ELF-1 (cell line): ENCODE data around the gene LRP1-AS.
A peak's percentile ranks its signal among the peaks of the same experiment; 100 is the strongest.

Experiments
- DNase-seq: peaks from one replicate; pipeline ENCODE4 v3.0.0-alpha.2; 2016; ENCODE audit warnings: low read depth, low spot score

Gene LRP1-AS

DNA sequence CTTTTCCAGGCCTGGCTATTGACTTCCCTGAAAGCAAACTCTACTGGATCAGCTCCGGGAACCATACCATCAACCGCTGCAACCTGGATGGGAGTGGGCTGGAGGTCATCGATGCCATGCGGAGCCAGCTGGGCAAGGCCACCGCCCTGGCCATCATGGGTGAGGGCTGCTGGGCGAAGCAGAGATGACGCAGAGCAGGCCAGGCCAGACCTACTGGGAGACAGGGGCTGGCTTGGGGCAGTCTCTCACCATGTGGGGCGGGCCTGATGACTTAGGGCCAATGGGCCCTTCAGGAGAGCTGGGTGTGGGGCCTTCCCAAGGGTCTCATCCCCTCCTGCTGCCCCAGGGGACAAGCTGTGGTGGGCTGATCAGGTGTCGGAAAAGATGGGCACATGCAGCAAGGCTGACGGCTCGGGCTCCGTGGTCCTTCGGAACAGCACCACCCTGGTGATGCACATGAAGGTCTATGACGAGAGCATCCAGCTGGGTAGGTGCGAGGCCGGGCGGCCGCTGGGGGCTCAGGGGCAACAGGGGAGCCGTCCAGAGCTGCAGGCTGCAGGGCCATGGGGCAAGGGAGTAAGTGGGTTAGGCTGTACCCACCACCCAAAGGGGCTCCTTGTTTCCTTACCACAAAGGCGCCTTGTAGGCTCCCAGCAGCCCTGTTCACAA, 33.0 kb upstream of the LRP1-AS start:
- DNase-seq = no peak

DNA sequence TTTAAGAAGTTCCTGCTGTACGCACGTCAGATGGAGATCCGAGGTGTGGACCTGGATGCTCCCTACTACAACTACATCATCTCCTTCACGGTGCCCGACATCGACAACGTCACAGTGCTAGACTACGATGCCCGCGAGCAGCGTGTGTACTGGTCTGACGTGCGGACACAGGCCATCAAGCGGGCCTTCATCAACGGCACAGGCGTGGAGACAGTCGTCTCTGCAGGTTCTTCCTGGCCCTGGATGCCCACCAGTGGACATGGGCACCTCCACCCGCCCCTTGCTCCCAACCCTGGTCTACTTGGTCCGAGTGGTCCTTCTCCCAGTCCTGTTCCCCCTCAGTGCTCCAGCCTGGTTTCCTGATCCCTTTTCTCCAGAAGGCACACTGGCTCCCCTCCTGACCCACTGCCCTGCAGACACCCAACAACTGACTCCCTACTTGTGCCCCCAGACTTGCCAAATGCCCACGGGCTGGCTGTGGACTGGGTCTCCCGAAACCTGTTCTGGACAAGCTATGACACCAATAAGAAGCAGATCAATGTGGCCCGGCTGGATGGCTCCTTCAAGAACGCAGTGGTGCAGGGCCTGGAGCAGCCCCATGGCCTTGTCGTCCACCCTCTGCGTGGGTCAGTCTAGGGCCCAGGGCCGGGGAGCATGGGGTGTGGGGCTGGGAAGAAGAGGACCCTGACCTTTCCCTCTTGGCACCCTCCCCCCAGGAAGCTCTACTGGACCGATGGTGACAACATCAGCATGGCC, 32.1 kb upstream of the LRP1-AS start:
- no peak for DNase-seq

DNA sequence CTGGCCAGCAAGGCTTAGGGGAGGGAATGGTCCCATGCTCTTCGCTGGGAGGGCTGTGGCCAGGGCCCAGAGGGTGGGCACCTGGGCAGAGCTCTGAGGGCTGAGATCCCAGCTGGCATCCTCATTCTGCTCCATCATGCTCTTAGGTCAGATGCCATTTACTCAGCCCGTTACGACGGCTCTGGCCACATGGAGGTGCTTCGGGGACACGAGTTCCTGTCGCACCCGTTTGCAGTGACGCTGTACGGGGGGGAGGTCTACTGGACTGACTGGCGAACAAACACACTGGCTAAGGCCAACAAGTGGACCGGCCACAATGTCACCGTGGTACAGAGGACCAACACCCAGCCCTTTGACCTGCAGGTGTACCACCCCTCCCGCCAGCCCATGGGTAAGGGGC, 30.8 kb upstream of the LRP1-AS start:
- DNase-seq = no peak

DNA sequence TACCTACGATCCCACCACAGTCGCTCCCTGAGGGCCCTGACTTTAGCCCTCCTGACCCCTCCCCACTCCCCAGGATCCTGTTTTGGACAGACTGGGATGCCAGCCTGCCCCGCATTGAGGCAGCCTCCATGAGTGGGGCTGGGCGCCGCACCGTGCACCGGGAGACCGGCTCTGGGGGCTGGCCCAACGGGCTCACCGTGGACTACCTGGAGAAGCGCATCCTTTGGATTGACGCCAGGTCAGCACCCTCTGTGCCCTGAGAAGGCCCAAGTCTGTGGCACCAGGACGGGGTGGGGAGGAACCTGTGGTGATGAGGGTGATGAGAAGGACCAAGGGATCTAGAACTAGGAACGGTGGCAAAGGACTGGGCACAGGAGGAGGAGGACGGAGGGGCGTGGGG, 29.9 kb upstream of the LRP1-AS start:
- DNase-seq = no peak

DNA sequence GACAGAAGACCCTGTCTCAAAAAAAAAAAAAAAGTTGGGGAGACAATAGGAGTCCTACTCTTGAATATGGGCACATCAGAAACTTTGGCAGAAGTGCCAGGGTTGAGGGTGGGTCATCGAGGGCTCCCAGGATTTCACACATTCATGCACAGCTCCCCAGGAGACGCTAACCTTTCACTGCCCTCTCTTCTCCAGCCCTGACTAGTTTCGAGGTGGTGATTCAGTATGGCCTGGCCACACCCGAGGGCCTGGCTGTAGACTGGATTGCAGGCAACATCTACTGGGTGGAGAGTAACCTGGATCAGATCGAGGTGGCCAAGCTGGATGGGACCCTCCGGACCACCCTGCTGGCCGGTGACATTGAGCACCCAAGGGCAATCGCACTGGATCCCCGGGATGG, 29.4 kb upstream of the LRP1-AS start:
- no peak for DNase-seq

DNA sequence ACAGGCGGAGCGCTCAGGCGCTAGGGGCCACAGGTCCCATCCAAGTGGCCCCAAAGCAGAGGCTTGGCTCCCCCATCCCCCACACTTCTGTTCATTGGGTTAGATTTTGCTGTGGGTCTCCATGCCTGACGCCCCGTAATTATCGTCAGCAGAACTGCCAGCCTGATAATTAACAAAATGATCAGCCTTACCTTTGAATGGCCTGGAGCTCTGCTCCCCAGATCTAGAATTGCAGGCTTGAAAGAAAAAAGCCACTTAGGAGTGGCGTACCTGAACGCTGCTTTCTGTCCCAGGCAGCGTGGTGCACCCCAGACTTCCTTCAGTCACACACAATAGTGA, 28.7 kb upstream of the LRP1-AS start:
- no peak for DNase-seq

DNA sequence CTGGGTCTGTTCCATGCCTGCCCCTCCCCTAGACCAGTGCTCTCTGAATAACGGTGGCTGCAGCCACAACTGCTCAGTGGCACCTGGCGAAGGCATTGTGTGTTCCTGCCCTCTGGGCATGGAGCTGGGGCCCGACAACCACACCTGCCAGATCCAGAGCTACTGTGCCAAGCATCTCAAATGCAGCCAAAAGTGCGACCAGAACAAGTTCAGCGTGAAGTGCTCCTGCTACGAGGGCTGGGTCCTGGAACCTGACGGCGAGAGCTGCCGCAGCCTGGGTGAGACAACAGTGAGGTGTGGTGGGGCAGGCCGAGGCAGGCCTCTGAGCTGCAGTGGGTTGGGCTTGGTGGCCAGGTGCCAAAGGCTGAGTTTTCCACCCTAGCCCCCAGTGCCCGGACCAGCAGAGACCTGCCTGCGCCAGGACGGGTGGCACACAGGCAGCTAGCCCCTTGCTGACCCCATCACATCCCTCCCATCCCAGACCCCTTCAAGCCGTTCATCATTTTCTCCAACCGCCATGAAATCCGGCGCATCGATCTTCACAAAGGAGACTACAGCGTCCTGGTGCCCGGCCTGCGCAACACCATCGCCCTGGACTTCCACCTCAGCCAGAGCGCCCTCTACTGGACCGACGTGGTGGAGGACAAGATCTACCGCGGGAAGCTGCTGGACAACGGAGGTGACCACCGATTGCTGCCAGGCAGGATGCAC, 28.2 kb upstream of the LRP1-AS start:
- DNase-seq = peak; percentile 90

DNA sequence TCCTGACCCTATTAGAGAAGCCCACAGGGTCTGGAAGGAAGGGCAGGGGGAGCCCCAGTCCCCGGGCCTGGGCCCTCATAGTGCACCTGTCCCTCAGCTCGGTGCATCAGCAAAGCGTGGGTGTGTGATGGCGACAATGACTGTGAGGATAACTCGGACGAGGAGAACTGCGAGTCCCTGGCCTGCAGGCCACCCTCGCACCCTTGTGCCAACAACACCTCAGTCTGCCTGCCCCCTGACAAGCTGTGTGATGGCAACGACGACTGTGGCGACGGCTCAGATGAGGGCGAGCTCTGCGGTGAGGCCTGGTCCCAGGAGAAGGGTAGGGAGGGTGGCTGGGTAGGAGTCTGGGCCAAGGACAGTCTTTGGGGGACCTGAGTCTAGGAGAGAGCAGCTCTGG, 26.3 kb upstream of the LRP1-AS start:
- no peak for DNase-seq

DNA sequence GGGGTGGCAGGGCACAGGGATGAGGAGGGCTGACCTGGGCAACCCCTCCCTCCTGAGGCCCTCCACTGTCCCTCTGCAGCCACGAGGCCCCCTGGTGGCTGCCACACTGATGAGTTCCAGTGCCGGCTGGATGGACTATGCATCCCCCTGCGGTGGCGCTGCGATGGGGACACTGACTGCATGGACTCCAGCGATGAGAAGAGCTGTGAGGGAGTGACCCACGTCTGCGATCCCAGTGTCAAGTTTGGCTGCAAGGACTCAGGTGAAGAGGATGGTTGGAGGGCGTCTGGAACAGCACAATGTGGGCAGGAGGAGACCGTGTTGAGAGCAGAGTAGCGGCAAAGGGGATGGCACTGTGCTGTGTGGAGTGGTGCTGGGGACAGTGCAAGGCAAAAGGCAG, 25.7 kb upstream of the LRP1-AS start:
- DNase-seq = peak; percentile 70

DNA sequence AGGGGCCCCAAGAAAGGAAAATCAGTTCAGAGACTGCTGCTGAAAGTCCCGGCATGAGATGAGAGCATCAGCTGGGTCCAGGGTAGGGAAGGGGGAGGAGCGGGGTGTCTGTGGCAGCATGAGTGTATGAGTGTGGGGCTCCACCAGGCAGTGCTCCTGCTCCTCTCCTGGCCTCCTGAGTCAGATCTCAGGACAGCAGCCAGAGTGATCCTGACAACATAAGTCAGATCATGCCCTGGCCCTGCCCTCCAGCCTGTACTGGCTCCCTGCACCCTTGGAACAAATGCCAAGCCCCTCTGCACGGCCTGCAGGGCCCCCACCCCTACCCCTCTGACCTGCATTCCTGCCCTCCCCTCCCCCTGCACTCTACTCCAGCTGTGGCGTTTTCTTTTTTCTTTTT, 24.2 kb upstream of the LRP1-AS start:
- no peak for DNase-seq

DNA sequence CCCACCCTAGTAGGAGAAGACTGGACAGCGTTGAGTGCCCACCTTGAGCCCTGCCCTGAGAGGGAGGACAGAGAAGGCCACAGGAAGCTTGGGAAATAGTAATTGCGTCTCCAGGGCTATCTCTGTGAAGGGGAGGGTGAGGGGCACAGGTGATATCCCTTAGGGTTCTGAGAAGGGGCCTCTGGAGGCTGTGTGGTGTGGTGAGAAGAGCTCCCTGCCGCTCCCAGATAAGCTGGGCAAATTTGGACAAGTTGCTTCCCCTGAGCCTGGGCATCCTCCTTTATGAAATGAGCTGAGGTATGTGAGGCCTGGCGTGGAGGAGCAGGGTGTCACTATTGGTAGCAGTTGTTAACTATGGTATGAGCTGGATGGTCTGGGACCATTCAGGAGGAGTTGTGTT, 23.5 kb upstream of the LRP1-AS start:
- DNase-seq = no peak

DNA sequence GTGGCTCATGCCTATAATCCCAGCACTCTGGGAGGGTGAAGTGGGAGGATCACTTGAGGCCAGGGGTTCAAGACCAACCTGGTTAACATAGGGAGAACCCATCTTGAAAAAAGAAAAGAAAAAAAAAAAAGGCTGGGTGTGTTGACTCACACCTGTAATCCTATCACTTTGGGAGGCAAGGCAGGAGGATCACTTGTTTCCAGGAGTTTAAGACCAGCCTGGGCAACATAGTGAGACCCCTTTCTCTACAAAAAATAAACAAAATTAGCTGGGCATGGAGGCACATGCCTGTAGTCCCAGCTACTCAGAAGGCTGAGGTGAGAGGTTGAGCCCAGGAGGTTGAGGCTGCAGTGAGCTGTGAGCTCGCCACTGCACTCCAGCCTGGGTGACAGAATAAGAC, 23.0 kb upstream of the LRP1-AS start:
- DNase-seq = no peak

DNA sequence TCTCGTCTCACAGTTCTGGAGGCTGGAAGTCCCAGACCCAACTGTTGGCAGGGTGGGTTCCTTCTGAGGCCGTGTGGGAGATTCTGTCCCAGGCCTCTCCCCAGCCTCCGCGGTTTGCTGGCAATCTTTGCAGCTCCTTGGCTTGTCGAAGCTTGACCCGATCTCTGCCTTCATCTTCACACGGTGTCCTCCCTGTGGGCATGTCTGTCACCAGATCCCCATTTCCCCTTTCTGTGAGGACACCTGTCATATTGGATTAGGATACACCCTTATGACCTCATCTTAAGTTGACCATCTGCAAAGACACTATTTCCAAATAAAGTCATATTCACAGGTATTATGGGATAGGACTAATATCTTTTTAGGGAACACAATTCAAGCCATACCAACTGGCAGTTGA, 22.6 kb upstream of the LRP1-AS start:
- DNase-seq = no peak

DNA sequence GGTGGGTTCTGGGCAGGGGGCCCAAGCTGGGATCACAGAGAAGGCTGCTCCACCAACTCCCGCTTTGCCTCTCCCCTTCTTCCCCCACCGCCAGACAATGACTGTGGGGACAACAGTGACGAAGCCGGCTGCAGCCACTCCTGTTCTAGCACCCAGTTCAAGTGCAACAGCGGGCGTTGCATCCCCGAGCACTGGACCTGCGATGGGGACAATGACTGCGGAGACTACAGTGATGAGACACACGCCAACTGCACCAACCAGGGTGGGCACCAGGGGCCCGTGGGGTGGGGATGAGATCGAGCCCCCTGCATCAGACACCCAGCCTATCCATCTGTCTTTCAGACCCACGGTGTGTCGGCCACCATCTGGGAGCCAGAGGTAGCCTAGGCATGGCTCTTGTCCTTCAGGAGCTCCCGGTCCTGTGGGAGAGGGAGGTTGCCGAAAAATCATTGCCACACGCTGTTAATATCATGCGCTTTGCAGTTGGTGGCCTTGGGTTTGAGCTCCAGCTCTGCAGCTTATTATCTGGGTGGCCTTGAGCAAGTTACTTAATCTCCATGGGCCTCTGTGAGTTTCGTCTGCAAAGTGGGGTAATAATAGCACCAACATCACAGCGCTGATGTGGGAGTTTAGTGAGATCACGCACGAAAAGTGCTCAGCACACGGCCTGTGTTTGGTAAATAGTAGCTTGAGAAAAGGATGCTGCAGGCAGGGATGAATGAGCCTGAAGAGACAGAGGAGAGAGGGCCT, 21.8 kb upstream of the LRP1-AS start:
- no peak for DNase-seq

DNA sequence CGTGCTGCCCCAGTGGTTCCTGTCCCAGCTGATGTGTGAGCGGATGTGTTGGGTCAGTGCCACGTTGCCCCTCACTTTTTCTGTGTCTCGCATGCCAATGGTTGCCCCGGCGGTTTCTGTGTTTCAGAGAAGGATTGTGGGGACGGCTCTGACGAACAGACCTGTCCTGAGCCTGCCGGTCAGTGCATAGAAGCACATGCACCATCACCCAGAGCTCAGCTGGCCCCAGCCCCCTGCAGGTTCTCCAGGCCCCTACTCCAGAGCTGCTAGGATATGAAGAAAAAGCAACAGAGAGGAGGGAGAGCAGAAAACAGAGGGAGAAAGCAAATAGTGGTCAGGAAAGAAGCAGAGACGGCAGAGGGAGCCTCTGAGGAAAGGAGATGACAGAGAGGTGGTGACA, 20.6 kb upstream of the LRP1-AS start:
- DNase-seq = no peak

DNA sequence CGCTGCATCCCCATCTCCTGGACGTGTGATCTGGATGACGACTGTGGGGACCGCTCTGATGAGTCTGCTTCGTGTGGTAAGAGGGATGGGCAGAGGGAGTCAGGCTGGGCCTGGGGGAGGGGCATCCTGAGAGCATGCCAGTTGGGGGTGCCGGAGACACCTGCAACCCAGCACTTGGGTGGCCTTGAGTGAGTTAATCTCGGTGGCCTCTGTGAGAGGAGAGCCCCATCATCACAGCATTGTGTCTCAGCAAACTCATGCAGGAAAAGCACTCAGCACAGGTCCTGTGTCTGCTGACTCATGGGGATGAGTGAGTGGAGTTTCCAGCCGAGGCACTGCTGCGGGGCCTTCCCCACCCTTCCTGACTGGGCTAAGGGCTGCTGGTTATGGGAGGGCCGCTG, 19.6 kb upstream of the LRP1-AS start:
- no peak for DNase-seq

DNA sequence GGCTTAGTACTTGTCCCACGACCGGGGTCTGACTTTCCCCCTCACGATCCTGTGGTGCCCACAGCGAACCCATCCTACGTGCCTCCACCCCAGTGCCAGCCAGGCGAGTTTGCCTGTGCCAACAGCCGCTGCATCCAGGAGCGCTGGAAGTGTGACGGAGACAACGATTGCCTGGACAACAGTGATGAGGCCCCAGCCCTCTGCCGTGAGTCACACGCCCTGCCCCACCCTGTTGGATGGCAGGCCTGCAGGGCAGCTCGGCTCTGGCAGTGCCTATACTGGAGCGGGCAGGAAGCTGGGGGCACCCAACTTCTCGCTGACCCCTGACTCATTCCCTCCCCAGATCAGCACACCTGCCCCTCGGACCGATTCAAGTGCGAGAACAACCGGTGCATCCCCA, 18.3 kb upstream of the LRP1-AS start:
- no peak for DNase-seq

DNA sequence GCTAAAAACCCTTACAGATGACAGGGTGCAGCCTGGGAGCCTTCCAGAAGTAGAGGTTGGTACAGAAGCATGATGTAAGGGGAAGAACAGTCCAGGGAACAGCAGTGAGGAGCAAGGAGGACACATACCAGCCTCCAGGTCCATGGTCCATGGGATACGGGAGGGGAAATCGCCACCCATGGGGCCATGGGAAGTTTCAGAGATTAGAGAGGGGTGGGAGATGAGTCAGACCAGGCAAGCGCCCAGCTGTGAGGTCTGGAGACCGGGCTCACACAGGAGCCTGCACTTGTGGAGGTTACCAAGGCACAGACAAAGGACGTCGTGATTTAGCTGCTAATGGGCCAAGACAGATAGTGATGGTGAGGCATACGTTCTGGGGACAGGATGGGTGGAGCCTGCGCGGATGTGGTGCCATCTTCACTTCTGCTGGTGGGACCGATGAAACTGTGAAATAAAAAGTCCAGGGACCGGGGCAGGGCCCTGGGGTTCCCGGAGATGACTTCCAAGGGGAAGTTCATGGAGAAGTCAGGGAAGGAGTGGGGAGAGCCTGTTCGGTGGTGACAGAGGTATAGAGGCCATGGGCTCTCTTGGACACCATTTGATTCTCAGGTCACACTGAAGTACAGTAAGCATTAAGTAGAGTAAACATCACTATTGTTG, 17.7 kb upstream of the LRP1-AS start:
- DNase-seq = no peak

DNA sequence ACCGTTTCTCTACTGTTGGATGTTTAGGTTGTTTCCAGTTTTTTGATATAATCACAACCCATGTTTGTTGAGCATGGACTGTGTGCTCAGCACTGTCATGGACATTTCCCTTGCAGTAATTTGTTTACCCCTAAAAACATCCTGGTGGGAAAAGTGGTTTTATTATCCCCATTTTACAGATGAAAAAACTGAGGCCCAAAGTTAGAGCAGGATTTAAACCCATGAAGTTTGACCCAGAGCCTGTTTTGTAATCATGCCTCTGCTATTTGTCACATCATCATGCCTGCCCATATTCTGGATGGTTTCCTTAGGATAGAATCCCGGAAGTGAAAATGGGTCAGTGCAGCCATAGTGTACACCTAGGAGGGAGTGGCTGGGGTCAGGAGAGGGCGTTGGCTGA, 17.0 kb upstream of the LRP1-AS start:
- no peak for DNase-seq

DNA sequence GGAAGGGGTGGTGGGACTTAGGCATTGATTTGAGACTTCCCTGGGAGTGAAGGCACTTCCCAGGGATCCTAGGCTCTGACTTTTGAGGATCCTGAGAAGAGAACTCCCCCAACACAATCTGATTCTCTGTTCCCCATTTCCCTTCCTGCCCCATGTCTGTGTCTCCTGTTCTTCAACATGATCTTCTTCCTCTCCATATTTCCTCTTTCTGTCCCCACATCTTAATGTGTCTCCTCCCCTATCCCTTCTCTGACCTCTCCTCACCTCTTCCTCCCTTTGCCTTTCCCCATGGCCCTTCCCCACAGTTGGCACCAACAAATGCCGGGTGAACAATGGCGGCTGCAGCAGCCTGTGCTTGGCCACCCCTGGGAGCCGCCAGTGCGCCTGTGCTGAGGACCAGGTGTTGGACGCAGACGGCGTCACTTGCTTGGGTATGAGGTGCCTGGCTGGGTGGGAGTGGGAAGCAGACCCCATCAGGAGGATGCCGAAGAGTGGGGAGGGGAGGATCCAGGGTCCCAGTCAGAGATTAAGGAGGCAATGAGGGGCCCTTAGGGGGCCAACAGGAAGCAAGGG, 15.2 kb upstream of the LRP1-AS start:
- DNase-seq = no peak

DNA sequence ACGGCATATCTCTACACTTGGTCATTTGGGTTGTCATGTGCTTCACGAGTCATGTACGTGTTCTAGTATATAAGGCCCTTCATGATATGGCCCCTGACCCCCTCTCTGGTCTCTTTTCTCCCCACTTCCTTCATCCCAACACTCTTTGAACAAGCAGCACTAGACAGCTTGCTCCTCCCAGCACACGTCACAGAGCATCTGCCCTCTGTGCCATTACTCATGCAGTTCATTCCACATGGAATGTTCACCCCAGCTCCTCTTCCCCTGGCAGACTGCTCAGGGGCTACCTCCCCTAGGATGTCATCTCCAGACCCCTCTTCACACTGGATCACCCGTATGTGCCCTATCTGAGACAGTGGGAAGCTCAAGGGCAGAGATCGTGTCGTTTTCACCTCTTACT, 14.1 kb upstream of the LRP1-AS start:
- no peak for DNase-seq

DNA sequence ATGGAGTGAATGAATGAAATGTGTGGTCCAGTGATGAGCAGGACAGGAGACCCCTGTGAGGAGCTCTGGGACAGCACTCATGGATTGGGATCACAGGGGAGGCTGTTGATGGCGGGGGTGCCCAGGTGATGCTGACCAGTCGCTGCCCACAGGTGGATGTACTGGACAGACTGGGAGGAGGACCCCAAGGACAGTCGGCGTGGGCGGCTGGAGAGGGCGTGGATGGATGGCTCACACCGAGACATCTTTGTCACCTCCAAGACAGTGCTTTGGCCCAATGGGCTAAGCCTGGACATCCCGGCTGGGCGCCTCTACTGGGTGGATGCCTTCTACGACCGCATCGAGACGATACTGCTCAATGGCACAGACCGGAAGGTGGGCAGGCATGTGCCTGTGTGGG, 13.3 kb upstream of the LRP1-AS start:
- no peak for DNase-seq
